NB4 (cell line): ENCODE measurements around the gene GRID1.

Experiments used
- DNase-seq: peaks from one replicate; pipeline ENCODE4 v3.0.0; 2010; ENCODE audit warnings: low read depth
- H3K4me3 ChIP-seq: one replicate; pipeline ENCODE4 v1.5.1; 2011; ENCODE audit warnings: mild to moderate bottlenecking, low read depth, low read length, moderate library complexity
- CTCF ChIP-seq: IDR thresholded peaks from one replicate; pipeline ENCODE4 v1.5.1; 2012; ENCODE audit warnings: low read depth, low read length
- MAX ChIP-seq: IDR thresholded peaks from 2 replicates; pipeline ENCODE4 v1.6.1; 2011; ENCODE audit warnings: low read depth, low read length
- MYC ChIP-seq: IDR thresholded peaks from 2 replicates; pipeline ENCODE4 v1.6.1; 2011; ENCODE audit warnings: low read depth, low read length
- POLR2A ChIP-seq: IDR thresholded peaks from 2 replicates; pipeline ENCODE4 v1.6.1; 2011; ENCODE audit warnings: mild to moderate bottlenecking; ENCODE audit not compliant: insufficient read length; ENCODE audit errors: extremely low read depth

The GRID1 gene

GRCh38 chr10:86091216-86091615 is 275.4 kb downstream of the GRID1 start:
- no peak for DNase-seq
- TF ChIP-seq CTCF (no peak), MYC (no peak), MAX (no peak), POLR2A (no peak)
- no peak overlapping the region for H3K4me3 ChIP-seq

GRCh38 chr10:86090807-86091206 is 275.8 kb downstream of the GRID1 start:
- no peak for DNase-seq
- no peak overlapping the region for H3K4me3 ChIP-seq
- TF ChIP-seq CTCF = no peak
- TF ChIP-seq MAX = no peak
- no peak for TF ChIP-seq POLR2A
- TF ChIP-seq MYC = no peak

GRCh38 chr10:86087716-86088115 is 278.9 kb downstream of the GRID1 start:
- no peak for DNase-seq
- TF ChIP-seq CTCF (no peak), MAX (no peak), MYC (no peak), POLR2A (no peak)
- H3K4me3 ChIP-seq = no peak overlapping the region

- no peak overlapping the region for H3K4me3 ChIP-seq
- TF ChIP-seq MAX (no peak), MYC (no peak), POLR2A (no peak), CTCF (no peak)
- no peak for DNase-seq
These were observed 280.2 kb downstream of the GRID1 start for GRCh38 chr10:86086418-86086817.

- TF ChIP-seq MAX = no peak
- TF ChIP-seq MYC = no peak
- TF ChIP-seq CTCF = no peak
- no peak for TF ChIP-seq POLR2A
- no peak for DNase-seq
- no peak overlapping the region for H3K4me3 ChIP-seq
These were observed 280.9 kb downstream of the GRID1 start for GRCh38 chr10:86085686-86086085.

- no peak for DNase-seq
- no peak for TF ChIP-seq MYC
- no peak overlapping the region for H3K4me3 ChIP-seq
These were observed 281.5 kb downstream of the GRID1 start for GRCh38 chr10:86085136-86085535.
